ENCODE measurements around the gene RPL18.

RPL18 gene

GRCh38 chr19:48573163-48573505 lies 45.8 kb downstream of the RPL18 start:
- no peak for DNase-seq

- DNase-seq, result no peak
These were observed 47.4 kb downstream of the RPL18 start for GRCh38 chr19:48571378-48572162.

- DNase-seq, result no peak
These were observed 49.2 kb downstream of the RPL18 start for GRCh38 chr19:48569814-48570213.

- no peak for DNase-seq
These were observed 50.6 kb downstream of the RPL18 start for GRCh38 chr19:48568345-48568886.
